HepG2 (cell line): ENCODE results near the gene TOLLIP. TPM values are rescaled to one million over a fixed set of nuclear protein-coding genes. Genes with fewer than 3 reads are reported as not detected.

Experiments
- GZF1 ChIP-seq: sonication (generic); formaldehyde crosslinking; IDR thresholded peaks from 2 replicates; pipeline ENCODE4 v1.5.1; 2020; ENCODE audit warnings: mild to moderate bottlenecking, missing genetic modification reagents
- HCFC1 ChIP-seq: fragments of 150-350 bp; IDR thresholded peaks from 2 replicates; pipeline ENCODE4 v1.6.1; 2014; ENCODE audit warnings: low read depth, low read length
- IRF1 ChIP-seq: sonication (generic); formaldehyde crosslinking; IDR thresholded peaks from 2 replicates; pipeline ENCODE4 v1.4.0; 2020; ENCODE audit warnings: low read depth, mild to moderate bottlenecking, missing genetic modification reagents
- KDM5A ChIP-seq: fragments of 200-600 bp; sonication (generic); IDR thresholded peaks from 2 replicates; pipeline ENCODE4 v1.7.0; 2018; ENCODE audit warnings: antibody characterized with exemption, mild to moderate bottlenecking, low read length, borderline replicate concordance
- MTF2 ChIP-seq: sonication (generic); formaldehyde crosslinking; IDR thresholded peaks from 2 replicates; pipeline ENCODE4 v1.5.0; 2020; ENCODE audit warnings: missing genetic modification reagents, borderline replicate concordance
- NFAT5 ChIP-seq: sonication (generic); formaldehyde crosslinking; IDR thresholded peaks from 2 replicates; pipeline ENCODE4 v1.4.0; 2020; ENCODE audit warnings: missing genetic modification reagents
- SP2 ChIP-seq: sonication (generic); formaldehyde crosslinking; IDR thresholded peaks from 2 replicates; pipeline ENCODE4 v1.5.1; 2020; ENCODE audit warnings: mild to moderate bottlenecking, missing genetic modification reagents
- TBP ChIP-seq: sonication (generic); formaldehyde crosslinking; IDR thresholded peaks from 2 replicates; pipeline ENCODE4 v1.5.0; 2020; ENCODE audit warnings: missing genetic modification reagents
- TBX3 ChIP-seq: fragments of 450-650 bp; IDR thresholded peaks from 2 replicates; pipeline ENCODE4 v1.6.1; 2017; ENCODE audit warnings: antibody characterized with exemption, mild to moderate bottlenecking, inconsistent platforms, borderline replicate concordance
- THAP11 ChIP-seq: IDR thresholded peaks from 2 replicates; pipeline ENCODE4 v1.6.1; 2016; ENCODE audit warnings: missing biosample characterization, missing genetic modification reagents
- TRIM24 ChIP-seq: sonication (generic); formaldehyde crosslinking; IDR thresholded peaks from 2 replicates; pipeline ENCODE4 v1.8.0; 2022; ENCODE audit warnings: mild to moderate bottlenecking, missing genetic modification reagents
- ZBTB3 ChIP-seq: sonication (generic); formaldehyde crosslinking; IDR thresholded peaks from 2 replicates; pipeline ENCODE4 v1.4.0; 2020; ENCODE audit warnings: low read depth, mild to moderate bottlenecking, moderate library complexity, missing genetic modification reagents, borderline replicate concordance
- ZNF550 ChIP-seq: sonication (generic); formaldehyde crosslinking; IDR thresholded peaks from 2 replicates; pipeline ENCODE4 v1.4.0; 2020; ENCODE audit warnings: mild to moderate bottlenecking, missing genetic modification reagents, borderline replicate concordance
- ZNF607 ChIP-seq: sonication (generic); formaldehyde crosslinking; IDR thresholded peaks from 2 replicates; pipeline ENCODE4 v1.5.1; 2020; ENCODE audit warnings: missing genetic modification reagents, mild to moderate bottlenecking, borderline replicate concordance
- ZNF609 ChIP-seq: sonication (generic); formaldehyde crosslinking; IDR thresholded peaks from 2 replicates; pipeline ENCODE4 v1.4.0; 2020; ENCODE audit warnings: mild to moderate bottlenecking, missing genetic modification reagents, borderline replicate concordance
- ZNF75D ChIP-seq: sonication (generic); formaldehyde crosslinking; IDR thresholded peaks from 2 replicates; pipeline ENCODE4 v1.8.1; 2023; ENCODE audit warnings: missing genetic modification reagents, mild to moderate bottlenecking, borderline replicate concordance
- polyA plus RNA-seq, 8 experiments: library from polyadenylated mRNA; depleted of rRNA in 3 of 8; stranded (reverse) in 7 of 8; unstranded in 1 of 8; fragments of >200 nt; fragmentation: Illumina TruSeq in 4 of 8; extraction: Trizol in 4 of 8; gene quantifications; 2 replicates each; pipeline versions ENCODE4 v1.2.1 to v1.2.3, GENCODE V29; 2011 to 2016; ENCODE audit warnings: low read depth in 4 of 8, missing spikeins in 1 of 8, mixed read lengths in 1 of 8; ENCODE audit not compliant: insufficient read depth in 1 of 8
- total RNA-seq, 5 experiments: library from RNA; depleted of rRNA; stranded (reverse); fragments of >200 nt; fragmentation: Illumina TruSeq; extraction: Trizol; gene quantifications; 2 replicates each; pipeline ENCODE4 v1.2.3, GENCODE V29; 2016; ENCODE audit warnings: low read depth in 1 of 5

Gene TOLLIP
- total and polyA plus RNA-seq, 2 of the 13 experiments (the other 11 are each of a cell fraction or from before 2014, with no cell fraction given): 25.9 to 47.5 TPM

- no peak for TF ChIP-seq NFAT5
- no peak for TF ChIP-seq ZBTB3 (CRISPR knock-in tag)
- TF ChIP-seq ZNF609: no peak
- TF ChIP-seq SP2: peak; percentile 73
- peak; percentile 82 for TF ChIP-seq THAP11 (CRISPR knock-in tag)
- no peak for TF ChIP-seq TRIM24 (CRISPR knock-in tag)
- no peak for TF ChIP-seq KDM5A
- TF ChIP-seq TBP (CRISPR knock-in tag): no peak
- TF ChIP-seq GZF1 (CRISPR knock-in tag): no peak
- no peak for TF ChIP-seq IRF1
- TF ChIP-seq ZNF607 (CRISPR knock-in tag): 0 out of 2 replicates have a peak, but pooled peaks have one; percentile 5
- TF ChIP-seq ZNF550 (CRISPR knock-in tag): no peak
- peak; percentile 37; the same call in 1 of the 2 replicates for TF ChIP-seq MTF2 (CRISPR knock-in tag)
- TF ChIP-seq ZNF75D (CRISPR knock-in tag): no peak
- TF ChIP-seq HCFC1: no peak
- no peak for TF ChIP-seq TBX3
These were observed 47.0 kb downstream of the TOLLIP start (continued) for GRCh38 chr11:1262172-1263006.
